H9 (cell line): ENCODE measurements around the gene DLAT. TPM values are rescaled to one million over a fixed set of nuclear protein-coding genes. Genes with fewer than 3 reads are reported as not detected.

Source experiments
- DNase-seq: peaks from one replicate; pipeline ENCODE4 v3.0.0-alpha.2; 2017
- H2AFZ ChIP-seq: one replicate; pipeline ENCODE4 v1.6.1; 2013; ENCODE audit warnings: mild to moderate bottlenecking, low read length, control low read depth, moderate library complexity
- H2AK5ac ChIP-seq: 2 replicates; pipeline ENCODE4 v1.6.1; 2013; ENCODE audit warnings: low read length, control low read depth, mixed read lengths; ENCODE audit not compliant: insufficient read length
- H2BK120ac ChIP-seq: one replicate; pipeline ENCODE4 v1.6.1; 2013; ENCODE audit warnings: low read depth, mild to moderate bottlenecking, low read length, control low read depth, inconsistent platforms; ENCODE audit not compliant: poor library complexity, severe bottlenecking
- H2BK12ac ChIP-seq: 2 replicates; pipeline ENCODE4 v1.6.1; 2013; ENCODE audit warnings: low read length, control low read depth, mixed read lengths, low read depth; ENCODE audit not compliant: insufficient read length
- H2BK15ac ChIP-seq: 2 replicates; pipeline ENCODE4 v1.6.1; 2013; ENCODE audit warnings: low read depth, low read length, control low read depth
- H2BK20ac ChIP-seq: one replicate; pipeline ENCODE4 v1.6.1; 2013; ENCODE audit warnings: low read depth, mild to moderate bottlenecking, low read length, control low read depth, inconsistent platforms; ENCODE audit not compliant: poor library complexity, severe bottlenecking
- H2BK5ac ChIP-seq: 2 replicates; pipeline ENCODE4 v1.6.1; 2013; ENCODE audit warnings: low read length, control low read depth, mixed read lengths; ENCODE audit not compliant: insufficient read length
- H3K14ac ChIP-seq: 2 replicates; pipeline ENCODE4 v1.6.1; 2013; ENCODE audit warnings: low read length, control low read depth; ENCODE audit not compliant: insufficient read depth
- H3K18ac ChIP-seq: 2 replicates; pipeline ENCODE4 v1.6.1; 2013; ENCODE audit warnings: low read depth, mild to moderate bottlenecking, mixed read lengths, low read length, control low read depth; ENCODE audit not compliant: insufficient read length
- H3K23ac ChIP-seq: 2 replicates; pipeline ENCODE4 v1.6.1; 2013; ENCODE audit warnings: low read length, control low read depth, mixed read lengths, low read depth; ENCODE audit not compliant: insufficient read length
- H3K23me2 ChIP-seq: 2 replicates; pipeline ENCODE4 v1.6.1; 2013; ENCODE audit warnings: low read depth, mild to moderate bottlenecking, mixed read lengths, low read length, control low read depth; ENCODE audit not compliant: insufficient read length, poor library complexity, severe bottlenecking
- H3K27ac ChIP-seq: 2 replicates; pipeline ENCODE4 v1.5.1; 2013; ENCODE audit warnings: low read length, control low read depth, mixed read lengths, low read depth; ENCODE audit not compliant: insufficient read length
- H3K27me3 ChIP-seq: 2 replicates; pipeline ENCODE4 v1.6.1; 2013; ENCODE audit warnings: low read length, control low read depth, inconsistent platforms; ENCODE audit not compliant: insufficient read depth
- H3K4ac ChIP-seq: 2 replicates; pipeline ENCODE4 v1.6.1; 2013; ENCODE audit warnings: low read depth, mild to moderate bottlenecking, control low read depth, inconsistent platforms, low read length, moderate library complexity
- H3K4me1 ChIP-seq: 2 replicates; pipeline ENCODE4 v1.6.1; 2013; ENCODE audit warnings: low read length, control low read depth, inconsistent platforms; ENCODE audit not compliant: insufficient read depth
- H3K4me2 ChIP-seq: 2 replicates; pipeline ENCODE4 v1.6.1; 2013; ENCODE audit warnings: low read length, control low read depth, mixed read lengths; ENCODE audit not compliant: insufficient read length, insufficient read depth
- H3K56ac ChIP-seq: 2 replicates; pipeline ENCODE4 v1.6.1; 2013; ENCODE audit warnings: low read depth, mild to moderate bottlenecking, mixed read lengths, low read length, control low read depth; ENCODE audit not compliant: insufficient read length
- H3K79me1 ChIP-seq: 2 replicates; pipeline ENCODE4 v1.6.1; 2013; ENCODE audit warnings: low read depth, mild to moderate bottlenecking, moderate library complexity, low read length, control low read depth, inconsistent platforms; ENCODE audit not compliant: insufficient read depth, poor library complexity, severe bottlenecking
- H3K79me2 ChIP-seq: 2 replicates; pipeline ENCODE4 v1.6.1; 2013; ENCODE audit warnings: low read length, control low read depth, inconsistent platforms; ENCODE audit not compliant: insufficient read depth
- H3K9ac ChIP-seq: 2 replicates; pipeline ENCODE4 v1.6.1; 2013; ENCODE audit warnings: low read length, control low read depth, mixed read lengths; ENCODE audit not compliant: insufficient read length; ENCODE audit errors: extremely low read depth
- H3K9me3 ChIP-seq: one replicate; pipeline ENCODE4 v1.6.1; 2013; ENCODE audit warnings: low read depth, low read length, inconsistent platforms; ENCODE audit not compliant: control insufficient read depth
- H3T11ph ChIP-seq: one replicate; pipeline ENCODE4 v1.6.1; 2013; ENCODE audit warnings: mild to moderate bottlenecking, low read length, control low read depth, inconsistent platforms
- H4K20me1 ChIP-seq: one replicate; pipeline ENCODE4 v1.6.1; 2013; ENCODE audit not compliant: control insufficient read depth, insufficient read length, insufficient read depth
- H4K5ac ChIP-seq: 2 replicates; pipeline ENCODE4 v1.6.1; 2013; ENCODE audit warnings: low read depth, mild to moderate bottlenecking, mixed read lengths, low read length, control low read depth; ENCODE audit not compliant: insufficient read length
- H4K8ac ChIP-seq: replicated peaks from 2 replicates; pipeline ENCODE4 v1.6.1; 2013; ENCODE audit warnings: low read length, control low read depth, mixed read lengths, low read depth; ENCODE audit not compliant: insufficient read length
- H4K91ac ChIP-seq: 2 replicates; pipeline ENCODE4 v1.6.1; 2013; ENCODE audit warnings: low read depth, mild to moderate bottlenecking, moderate library complexity, mixed read lengths, low read length, control low read depth; ENCODE audit not compliant: insufficient read length
- H3K27ac Mint-ChIP-seq, 3 experiments: 2 replicates in 2 of 3; 3 replicates in 1 of 3; pipeline ENCODE4 v1.8.0; 2020 to 2021; ENCODE audit warnings: mixed read lengths in 3 of 3, mild to moderate bottlenecking in 1 of 3, moderate library complexity in 1 of 3
- H3K27me3 Mint-ChIP-seq: 2 replicates; pipeline ENCODE4 v1.8.0; 2021; ENCODE audit warnings: low read depth, mild to moderate bottlenecking, moderate library complexity, mixed read lengths
- H3K36me3 Mint-ChIP-seq, 3 experiments: 2 replicates in 2 of 3; 3 replicates in 1 of 3; pipeline ENCODE4 v1.8.0; 2020 to 2021; ENCODE audit warnings: low read depth in 3 of 3, mixed read lengths in 3 of 3; ENCODE audit not compliant: insufficient read depth in 1 of 3
- H3K4me1 Mint-ChIP-seq, 2 experiments: 2 replicates each; pipeline ENCODE4 v1.8.0; 2020; ENCODE audit warnings: mixed read lengths in 2 of 2
- H3K4me3 Mint-ChIP-seq, 2 experiments: 2 replicates in 1 of 2; 3 replicates in 1 of 2; pipeline ENCODE4 v1.8.0; 2020 to 2021; ENCODE audit warnings: mild to moderate bottlenecking in 2 of 2, mixed read lengths in 2 of 2, moderate library complexity in 1 of 2
- H3K9me3 Mint-ChIP-seq, 2 experiments: 2 replicates in 1 of 2; 3 replicates in 1 of 2; pipeline ENCODE4 v1.8.0; 2020; ENCODE audit warnings: mild to moderate bottlenecking in 2 of 2, mixed read lengths in 2 of 2, moderate library complexity in 1 of 2
- WGBS: extraction: QIAGEN DNeasy Blood & Tissue Kit; methylation state at CpG from one replicate; pipeline ENCODE4 v1.1.7; 2013; ENCODE audit warnings: missing lambda C conversion rate, low lambda C conversion rate, mixed read lengths; ENCODE audit not compliant: insufficient read length; ENCODE audit errors: extremely low coverage; 5-methylcytosine and 5-hydroxymethylcytosine counted together
- total RNA-seq: library from RNA; stranded (reverse); gene quantifications from 2 replicates; pipeline ENCODE4 v1.2.1, GENCODE V29; 2021
- TF ChIP-seq, protein P1 (sequence below): fragments of 200-600 bp; sonication (generic); conservative IDR thresholded peaks from 3 replicates; pipeline ENCODE4 v1.8.0; 2021; ENCODE audit warnings: antibody characterized with exemption, mild to moderate bottlenecking

DLAT gene
- total RNA-seq, 1 experiment from 2014 or later: 58.4 TPM

DNA sequence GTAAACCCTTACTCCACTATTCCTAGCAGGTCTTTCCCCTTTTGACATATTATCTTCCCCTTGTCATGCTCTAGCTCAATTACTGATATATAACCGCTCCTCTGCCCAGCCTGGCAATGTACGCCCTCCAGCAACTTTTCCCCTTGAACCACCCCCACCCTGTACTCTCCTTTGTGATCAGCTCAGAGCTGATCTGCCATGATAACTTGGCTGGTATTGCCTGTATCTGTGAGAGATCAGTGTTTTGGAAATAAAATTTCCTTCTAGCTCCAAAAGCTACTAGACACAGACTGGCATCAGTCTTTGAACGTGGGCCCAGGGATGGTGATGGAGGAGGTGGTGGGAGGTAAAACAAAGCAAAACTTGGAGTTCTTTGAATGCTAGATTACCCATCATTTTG lies 45.1 kb upstream of the DLAT start:
- no peak overlapping the region for H3K4me3 Mint-ChIP-seq

More for the DNA sequence above, 45.1 kb upstream of the DLAT start:
- Histone ChIP-seq H2BK120ac (no peak overlapping the region), H3K79me2 (no peaks in the 10 kb centered on the region), H3K27me3 (no peaks in the 10 kb centered on the region), H3K79me1 (no peaks in the 10 kb centered on the region), H2BK20ac (no peak overlapping the region), H3T11ph (no peak overlapping the region), H4K8ac (no peak overlapping the region), H2BK5ac (no peak overlapping the region), H2AFZ (no peak overlapping the region), H4K20me1 (no peaks in the 10 kb centered on the region), H3K23me2 (peaks cover 10% of the 10 kb centered on the region), H2BK15ac (no peak overlapping the region), H2BK12ac (no peak overlapping the region), H3K27ac (no peak overlapping the region), H3K18ac (no peak overlapping the region), H4K91ac (no peak overlapping the region), H3K23ac (no peak overlapping the region), H3K9me3 (no peaks in the 10 kb centered on the region), H3K4ac (no peak overlapping the region), H3K4me2 (no peak overlapping the region), H3K4me1 (peaks cover 8% of the 10 kb centered on the region; the same call in 1 of the 2 replicates), H4K5ac (no peak overlapping the region), H3K56ac (no peak overlapping the region), H3K9ac (no peak overlapping the region), H3K14ac (no peak overlapping the region), H2AK5ac (no peak overlapping the region)
- H3K36me3 Mint-ChIP-seq: peaks cover 0 to 4% (median 2%) of the 10 kb centered on the region in 3 experiments; a peak in 4 of 7 replicates
- H3K27me3 Mint-ChIP-seq: peaks cover 12% of the 10 kb centered on the region
- no peaks in the 10 kb centered on the region for H3K9me3 Mint-ChIP-seq
- TF ChIP-seq, protein P1, sequence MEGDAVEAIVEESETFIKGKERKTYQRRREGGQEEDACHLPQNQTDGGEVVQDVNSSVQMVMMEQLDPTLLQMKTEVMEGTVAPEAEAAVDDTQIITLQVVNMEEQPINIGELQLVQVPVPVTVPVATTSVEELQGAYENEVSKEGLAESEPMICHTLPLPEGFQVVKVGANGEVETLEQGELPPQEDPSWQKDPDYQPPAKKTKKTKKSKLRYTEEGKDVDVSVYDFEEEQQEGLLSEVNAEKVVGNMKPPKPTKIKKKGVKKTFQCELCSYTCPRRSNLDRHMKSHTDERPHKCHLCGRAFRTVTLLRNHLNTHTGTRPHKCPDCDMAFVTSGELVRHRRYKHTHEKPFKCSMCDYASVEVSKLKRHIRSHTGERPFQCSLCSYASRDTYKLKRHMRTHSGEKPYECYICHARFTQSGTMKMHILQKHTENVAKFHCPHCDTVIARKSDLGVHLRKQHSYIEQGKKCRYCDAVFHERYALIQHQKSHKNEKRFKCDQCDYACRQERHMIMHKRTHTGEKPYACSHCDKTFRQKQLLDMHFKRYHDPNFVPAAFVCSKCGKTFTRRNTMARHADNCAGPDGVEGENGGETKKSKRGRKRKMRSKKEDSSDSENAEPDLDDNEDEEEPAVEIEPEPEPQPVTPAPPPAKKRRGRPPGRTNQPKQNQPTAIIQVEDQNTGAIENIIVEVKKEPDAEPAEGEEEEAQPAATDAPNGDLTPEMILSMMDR: no peak
- H3K27ac Mint-ChIP-seq: no peak overlapping the region; a peak in 1 of 7 replicates
- WGBS: no CpG with 5 or more reads among the region's 3 CpGs
- peaks cover 62 to 67% of the 10 kb centered on the region in 2 experiments for H3K4me1 Mint-ChIP-seq
- DNase-seq: no peak
